Chondrocyte (in vitro differentiated cells): ENCODE results near the gene EYS. TPM values are rescaled to one million over a fixed set of nuclear protein-coding genes. Genes with fewer than 3 reads are reported as not detected.

Experiments used
- DNase-seq: peaks from one replicate; pipeline ENCODE4 v3.0.0; 2021; ENCODE audit warnings: mixed read lengths, low spot score
- H3K27ac Mint-ChIP-seq: one replicate; pipeline ENCODE4 v1.8.0; 2021; ENCODE audit warnings: mild to moderate bottlenecking, moderate library complexity, mixed read lengths; ENCODE audit not compliant: unreplicated experiment
- H3K27me3 Mint-ChIP-seq: 2 replicates; pipeline ENCODE4 v1.8.0; 2021; ENCODE audit warnings: low read depth, mixed read lengths
- H3K36me3 Mint-ChIP-seq: 2 replicates; pipeline ENCODE4 v1.8.0; 2021; ENCODE audit warnings: low read depth, mixed read lengths
- H3K4me1 Mint-ChIP-seq: 2 replicates; pipeline ENCODE4 v1.8.0; 2021; ENCODE audit warnings: low read depth, mild to moderate bottlenecking, mixed read lengths
- H3K4me3 Mint-ChIP-seq: one replicate; pipeline ENCODE4 v1.8.0; 2021; ENCODE audit warnings: mild to moderate bottlenecking, moderate library complexity, mixed read lengths; ENCODE audit not compliant: unreplicated experiment
- H3K9me3 Mint-ChIP-seq: 2 replicates; pipeline ENCODE4 v1.8.0; 2021; ENCODE audit warnings: low read depth, mixed read lengths
- total RNA-seq: library from RNA; stranded (reverse); gene quantifications from 3 replicates; pipeline ENCODE4 v1.2.1, GENCODE V29; 2021
- TF ChIP-seq, protein P1 (sequence below): fragments of 200-600 bp; sonication (generic); IDR thresholded peaks from 2 replicates; pipeline ENCODE4 v1.5.0; 2021; ENCODE audit warnings: antibody characterized with exemption, mild to moderate bottlenecking, moderate library complexity

EYS gene
- total RNA-seq, 1 donor from 2014 or later: not detected

DNA sequence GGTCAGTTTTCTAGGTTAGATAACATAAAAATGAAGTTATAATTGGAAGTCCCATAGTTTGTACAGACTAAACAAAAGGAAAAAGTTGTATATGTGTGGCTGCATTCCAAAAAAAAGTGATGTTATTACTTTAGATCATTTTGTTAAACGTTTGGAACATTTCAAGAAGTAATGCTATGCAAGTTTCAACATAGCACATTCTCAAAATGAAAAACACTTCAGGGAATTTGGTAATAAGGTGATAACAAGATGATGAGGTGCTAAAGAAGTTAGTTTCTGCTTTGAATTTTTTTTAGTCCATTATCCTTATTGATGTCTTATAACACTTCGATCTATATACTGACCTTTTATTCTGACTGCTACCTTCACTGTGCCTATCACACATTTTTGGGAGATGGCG lies 1820.7 kb downstream of the EYS start:
- Mint-ChIP-seq H3K4me3 (no peak overlapping the region), H3K4me1 (no peaks in the 10 kb centered on the region), H3K36me3 (peaks cover 2% of the 10 kb centered on the region), H3K27me3 (peaks cover 5% of the 10 kb centered on the region), H3K9me3 (peaks cover 23% of the 10 kb centered on the region), H3K27ac (no peak overlapping the region)
- TF ChIP-seq, protein P1, sequence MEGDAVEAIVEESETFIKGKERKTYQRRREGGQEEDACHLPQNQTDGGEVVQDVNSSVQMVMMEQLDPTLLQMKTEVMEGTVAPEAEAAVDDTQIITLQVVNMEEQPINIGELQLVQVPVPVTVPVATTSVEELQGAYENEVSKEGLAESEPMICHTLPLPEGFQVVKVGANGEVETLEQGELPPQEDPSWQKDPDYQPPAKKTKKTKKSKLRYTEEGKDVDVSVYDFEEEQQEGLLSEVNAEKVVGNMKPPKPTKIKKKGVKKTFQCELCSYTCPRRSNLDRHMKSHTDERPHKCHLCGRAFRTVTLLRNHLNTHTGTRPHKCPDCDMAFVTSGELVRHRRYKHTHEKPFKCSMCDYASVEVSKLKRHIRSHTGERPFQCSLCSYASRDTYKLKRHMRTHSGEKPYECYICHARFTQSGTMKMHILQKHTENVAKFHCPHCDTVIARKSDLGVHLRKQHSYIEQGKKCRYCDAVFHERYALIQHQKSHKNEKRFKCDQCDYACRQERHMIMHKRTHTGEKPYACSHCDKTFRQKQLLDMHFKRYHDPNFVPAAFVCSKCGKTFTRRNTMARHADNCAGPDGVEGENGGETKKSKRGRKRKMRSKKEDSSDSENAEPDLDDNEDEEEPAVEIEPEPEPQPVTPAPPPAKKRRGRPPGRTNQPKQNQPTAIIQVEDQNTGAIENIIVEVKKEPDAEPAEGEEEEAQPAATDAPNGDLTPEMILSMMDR: no peak
- no peak for DNase-seq

- Mint-ChIP-seq H3K36me3 (no peaks in the 10 kb centered on the region), H3K4me1 (no peaks in the 10 kb centered on the region), H3K9me3 (peaks cover 8% of the 10 kb centered on the region), H3K27ac (no peak overlapping the region), H3K4me3 (no peak overlapping the region), H3K27me3 (no peaks in the 10 kb centered on the region)
- no peak for DNase-seq
- TF ChIP-seq, protein P1: no peak
Observed at GRCh38 chr6:63883597-63883996, 1823.4 kb downstream of the EYS start.

GRCh38 chr6:63882208-63882607 lies 1824.8 kb downstream of the EYS start:
- Mint-ChIP-seq H3K4me3 (no peak overlapping the region), H3K36me3 (no peaks in the 10 kb centered on the region), H3K4me1 (no peaks in the 10 kb centered on the region)

GRCh38 chr6:63881791-63882190 lies 1825.2 kb downstream of the EYS start:
- Mint-ChIP-seq H3K4me3 (no peak overlapping the region), H3K9me3 (peaks cover 10% of the 10 kb centered on the region), H3K27ac (no peak overlapping the region), H3K36me3 (no peaks in the 10 kb centered on the region), H3K27me3 (no peaks in the 10 kb centered on the region), H3K4me1 (no peaks in the 10 kb centered on the region)
- TF ChIP-seq, protein P1: no peak
- no peak for DNase-seq

More at GRCh38 chr6:63882208-63882607, 1824.8 kb downstream of the EYS start:
- TF ChIP-seq, protein P1: peak; percentile 20
- Mint-ChIP-seq H3K27ac (no peak overlapping the region), H3K9me3 (peaks cover 9% of the 10 kb centered on the region), H3K27me3 (no peaks in the 10 kb centered on the region)
- DNase-seq: no peak

DNA sequence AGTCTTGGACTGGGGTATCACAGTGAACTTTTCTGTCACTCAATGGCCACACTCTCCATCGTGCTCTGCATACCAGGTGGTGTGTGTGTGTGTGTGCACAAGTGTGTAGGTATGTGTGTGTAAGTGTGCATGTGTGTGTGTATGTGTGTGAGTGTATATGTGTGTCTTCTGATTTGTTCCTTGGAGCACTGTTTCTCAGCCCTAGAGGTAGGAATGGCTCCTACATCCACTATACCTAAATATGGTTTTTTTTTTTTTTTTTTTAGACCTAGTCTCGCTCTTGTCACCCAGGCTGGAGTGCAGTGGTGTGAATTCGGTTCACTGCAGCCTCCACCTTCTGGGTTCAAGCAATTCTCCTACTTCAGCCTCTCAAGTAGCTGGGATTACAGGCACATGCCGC lies 1834.8 kb downstream of the EYS start:
- no peaks in the 10 kb centered on the region for H3K36me3 Mint-ChIP-seq
- TF ChIP-seq, protein P1: no peak

More for the DNA sequence above, 1834.8 kb downstream of the EYS start:
- no peaks in the 10 kb centered on the region for H3K4me1 Mint-ChIP-seq
- peaks cover 10% of the 10 kb centered on the region for H3K9me3 Mint-ChIP-seq
- H3K4me3 Mint-ChIP-seq: no peak overlapping the region
- no peak for DNase-seq
- H3K27me3 Mint-ChIP-seq: peaks cover 5% of the 10 kb centered on the region
- no peak overlapping the region for H3K27ac Mint-ChIP-seq
